GM12878 (cell line): ENCODE results near the gene SLC35F2. TPM values are rescaled to one million over a fixed set of nuclear protein-coding genes. Genes with fewer than 3 reads are reported as not detected.

ENCODE experiments used
- ATAC-seq: fragments of 200-7000 bp; cut with Tn5 transposase; 3 replicates; pipeline ENCODE4 v1.9.1; 2020; ENCODE audit warnings: mild to moderate bottlenecking, moderate library complexity
- BruUV-seq: library from RNA; stranded (reverse); fragments of 400-500 nt; replicated peaks from 2 replicates; lab custom pipeline; 2021; lab: Mats Ljungman, UMichigan
- CTCF ChIA-PET: fragments of 300-600 bp; sonication (Branson Sonifier 250); formaldehyde crosslinking; extraction: SDS; loops from one replicate; lab custom pipeline; 2021; ENCODE audit warnings: inconsistent platforms; lab: Yijun Ruan, JAX
- POLR2A ChIA-PET: fragments of 350-600 bp; formaldehyde crosslinking; extraction: SDS; loops from one replicate; lab custom pipeline; 2021; ENCODE audit warnings: inconsistent platforms; lab: Charles Lee
- RAD21 ChIA-PET: fragments of 300-600 bp; sonication (Branson Sonifier 250); formaldehyde crosslinking; loops from one replicate; lab custom pipeline; 2023; ENCODE audit warnings: antibody characterized with exemption; ENCODE audit not compliant: unreplicated experiment; lab: Charles Lee
- SMC1A ChIA-PET: fragments of 300-600 bp; sonication (Branson Sonifier 250); formaldehyde crosslinking; loops from one replicate; lab custom pipeline; 2023; ENCODE audit not compliant: unreplicated experiment, uncharacterized antibody; lab: Charles Lee
- DNase-seq: peaks from one replicate; pipeline ENCODE4 v3.0.0-alpha.2; 2011; ENCODE audit warnings: low read depth, low spot score
- FAIRE-seq: peaks from 3 replicates; lab custom pipeline; 2011; peaks lifted over from hg19 to GRCh38; lab: Jason Lieb, UNC
- H2AFZ ChIP-seq: 2 replicates; pipeline ENCODE4 v1.6.0; 2011; ENCODE audit warnings: low read depth, low read length, control low read depth; ENCODE audit not compliant: control insufficient read depth
- H3K27ac ChIP-seq: 2 replicates; pipeline ENCODE4 v1.5.1; 2011; ENCODE audit warnings: control low read depth; ENCODE audit not compliant: control insufficient read depth, insufficient read depth
- H3K27me3 ChIP-seq, 2 experiments: replicated peaks in 1 of 2; 2 replicates each; pipeline versions ENCODE4 v1.6.0 to v1.6.1; 2011; ENCODE audit warnings: low read length in 1 of 2; ENCODE audit not compliant: control insufficient read depth in 2 of 2, insufficient read depth in 2 of 2
- H3K36me3 ChIP-seq, 2 experiments: 2 replicates each; pipeline ENCODE4 v1.5.1; 2011; ENCODE audit warnings: low read length in 1 of 2; ENCODE audit not compliant: control insufficient read depth in 2 of 2, insufficient read depth in 2 of 2
- H3K4me1 ChIP-seq: 2 replicates; pipeline ENCODE4 v1.6.1; 2011; ENCODE audit warnings: mild to moderate bottlenecking, low read length, moderate library complexity, mixed read lengths; ENCODE audit not compliant: control insufficient read depth, insufficient read depth
- H3K4me2 ChIP-seq: 2 replicates; pipeline ENCODE4 v1.6.0; 2011; ENCODE audit warnings: control low read depth; ENCODE audit not compliant: control insufficient read depth, insufficient read depth
- H3K4me3 ChIP-seq: fragments of 200-600 bp; sonication (generic); 2 replicates; pipeline ENCODE4 v1.5.1; 2016
- H3K79me2 ChIP-seq: 2 replicates; pipeline ENCODE4 v1.6.0; 2011; ENCODE audit warnings: low read length; ENCODE audit not compliant: control insufficient read depth, insufficient read depth
- H3K9ac ChIP-seq: 2 replicates; pipeline ENCODE4 v1.8.0; 2011; ENCODE audit warnings: low read length, control low read depth, mixed read lengths; ENCODE audit not compliant: control insufficient read depth, insufficient read depth
- H3K9me3 ChIP-seq: replicated peaks from 3 replicates; pipeline ENCODE4 v1.5.1; 2011; ENCODE audit warnings: mild to moderate bottlenecking, low read length; ENCODE audit not compliant: control insufficient read depth, insufficient read depth
- H4K20me1 ChIP-seq: 2 replicates; pipeline ENCODE4 v1.6.0; 2011; ENCODE audit not compliant: control insufficient read depth, insufficient read depth
- ASH2L ChIP-seq: fragments of 300-600, 200-600 bp; sonication (generic); IDR thresholded peaks from 2 replicates; pipeline ENCODE4 v1.6.1; 2017; ENCODE audit warnings: low read depth, mild to moderate bottlenecking, borderline replicate concordance
- BMI1 ChIP-seq: fragments of 450-650 bp; IDR thresholded peaks from 2 replicates; pipeline ENCODE4 v1.6.1; 2016; ENCODE audit warnings: mild to moderate bottlenecking, moderate library complexity, borderline replicate concordance
- CHD2 ChIP-seq: IDR thresholded peaks from 2 replicates; pipeline ENCODE4 v1.6.1; 2011; ENCODE audit warnings: low read depth, low read length, improper control_type of control experiment, borderline replicate concordance
- EGR1 ChIP-seq, 2 experiments: IDR thresholded peaks; 1 replicate in 1 of 2; 2 replicates in 1 of 2; pipeline ENCODE4 v1.6.1; 2011 to 2012; ENCODE audit warnings: low read depth in 2 of 2, low read length in 2 of 2, borderline replicate concordance in 1 of 2, mild to moderate bottlenecking in 1 of 2, moderate library complexity in 1 of 2
- RCOR1 ChIP-seq: conservative IDR thresholded peaks from 2 replicates; pipeline ENCODE4 v1.6.1; 2012; ENCODE audit warnings: low read depth, low read length, improper control_type of control experiment
- WRNIP1 ChIP-seq: IDR thresholded peaks from 2 replicates; pipeline ENCODE4 v1.6.1; 2011; ENCODE audit warnings: low read depth, low read length, improper control_type of control experiment, borderline replicate concordance
- WGBS: methylation state at CpG from one replicate; pipeline ENCODE4 v1.1.6; 2016; ENCODE audit warnings: low lambda C conversion rate; ENCODE audit not compliant: insufficient replicate concordance, insufficient coverage; ENCODE audit errors: missing lambda C conversion rate; 5-methylcytosine and 5-hydroxymethylcytosine counted together
- in situ Hi-C: fragments of 300-500 bp; cut with MboI; formaldehyde crosslinking; loops from 9 replicates; pipeline ENCODE4 v1.14.3; 2018; ENCODE audit warnings: mixed read lengths
- intact Hi-C: fragments of 100-400 bp; cut with micrococcal nuclease; formaldehyde crosslinking; loops from one replicate; pipeline ENCODE4 v1.14.2; 2022; ENCODE audit not compliant: unreplicated experiment
- polyA plus RNA-seq, 11 experiments: library from polyadenylated mRNA; depleted of rRNA in 4 of 11; unstranded in 6 of 11; stranded (reverse) in 5 of 11; fragments of >200 nt; fragmentation: Nextera tagmentation in 4 of 11; fragmentation: Illumina TruSeq in 1 of 11; extraction: Ambion mirVana in 4 of 11; extraction: Trizol in 1 of 11; gene quantifications; 1 replicate in 1 of 11; 2 replicates in 10 of 11; pipeline versions ENCODE4 v1.2.1 to v1.2.3, GENCODE V29; 2011 to 2016; ENCODE audit warnings: inconsistent platforms in 2 of 11, missing spikeins in 2 of 11, low read depth in 1 of 11
- total RNA-seq, 4 experiments: library from RNA; depleted of rRNA in 3 of 4; stranded (reverse); fragments of >200 nt in 3 of 4; fragmentation: Illumina TruSeq in 1 of 4; extraction: Trizol in 1 of 4; gene quantifications; 2 replicates each; pipeline versions ENCODE4 v1.2.1 to v1.2.3, GENCODE V29; 2013 to 2021
- TF ChIP-seq, protein P1 (sequence below): fragments of 450-650 bp; formaldehyde crosslinking; IDR thresholded peaks from 2 replicates; pipeline ENCODE4 v1.5.0; 2022; ENCODE audit warnings: mild to moderate bottlenecking, missing genetic modification characterization

SLC35F2 gene
- total and polyA plus RNA-seq, 10 of the 15 experiments (the other 5 are each of a cell fraction or from before 2014, with no cell fraction given) = 15.2 to 48.8 (median 40.1) TPM

DNA sequence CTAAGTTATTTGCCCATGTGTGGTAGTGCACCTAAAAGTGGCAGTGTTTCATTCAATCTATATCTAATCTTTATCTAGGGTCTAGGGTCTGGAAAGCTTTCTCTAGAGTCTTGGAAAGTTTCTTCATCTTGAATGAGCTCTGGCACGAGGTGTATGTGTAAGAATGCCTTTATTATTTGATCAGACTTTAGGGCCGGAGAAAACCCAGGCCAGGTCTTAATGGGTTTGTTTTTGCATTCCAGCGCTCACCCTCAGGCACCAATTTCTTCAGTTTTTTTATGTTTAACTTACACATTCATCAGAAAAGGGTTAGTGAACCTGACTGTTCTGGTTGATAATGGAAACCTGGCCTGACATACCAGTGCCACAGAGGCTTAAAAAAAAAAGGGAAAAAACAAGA is 78.5 kb downstream of the SLC35F2 start (continued):
- TF ChIP-seq ASH2L (no peak), WRNIP1 (no peak), CHD2 (no peak), BMI1 (no peak)
- TF ChIP-seq, protein P1, sequence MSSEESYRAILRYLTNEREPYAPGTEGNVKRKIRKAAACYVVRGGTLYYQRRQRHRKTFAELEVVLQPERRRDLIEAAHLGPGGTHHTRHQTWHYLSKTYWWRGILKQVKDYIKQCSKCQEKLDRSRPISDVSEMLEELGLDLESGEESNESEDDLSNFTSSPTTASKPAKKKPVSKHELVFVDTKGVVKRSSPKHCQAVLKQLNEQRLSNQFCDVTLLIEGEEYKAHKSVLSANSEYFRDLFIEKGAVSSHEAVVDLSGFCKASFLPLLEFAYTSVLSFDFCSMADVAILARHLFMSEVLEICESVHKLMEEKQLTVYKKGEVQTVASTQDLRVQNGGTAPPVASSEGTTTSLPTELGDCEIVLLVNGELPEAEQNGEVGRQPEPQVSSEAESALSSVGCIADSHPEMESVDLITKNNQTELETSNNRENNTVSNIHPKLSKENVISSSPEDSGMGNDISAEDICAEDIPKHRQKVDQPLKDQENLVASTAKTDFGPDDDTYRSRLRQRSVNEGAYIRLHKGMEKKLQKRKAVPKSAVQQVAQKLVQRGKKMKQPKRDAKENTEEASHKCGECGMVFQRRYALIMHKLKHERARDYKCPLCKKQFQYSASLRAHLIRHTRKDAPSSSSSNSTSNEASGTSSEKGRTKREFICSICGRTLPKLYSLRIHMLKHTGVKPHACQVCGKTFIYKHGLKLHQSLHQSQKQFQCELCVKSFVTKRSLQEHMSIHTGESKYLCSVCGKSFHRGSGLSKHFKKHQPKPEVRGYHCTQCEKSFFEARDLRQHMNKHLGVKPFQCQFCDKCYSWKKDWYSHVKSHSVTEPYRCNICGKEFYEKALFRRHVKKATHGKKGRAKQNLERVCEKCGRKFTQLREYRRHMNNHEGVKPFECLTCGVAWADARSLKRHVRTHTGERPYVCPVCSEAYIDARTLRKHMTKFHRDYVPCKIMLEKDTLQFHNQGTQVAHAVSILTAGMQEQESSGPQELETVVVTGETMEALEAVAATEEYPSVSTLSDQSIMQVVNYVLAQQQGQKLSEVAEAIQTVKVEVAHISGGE = no peak

DNA sequence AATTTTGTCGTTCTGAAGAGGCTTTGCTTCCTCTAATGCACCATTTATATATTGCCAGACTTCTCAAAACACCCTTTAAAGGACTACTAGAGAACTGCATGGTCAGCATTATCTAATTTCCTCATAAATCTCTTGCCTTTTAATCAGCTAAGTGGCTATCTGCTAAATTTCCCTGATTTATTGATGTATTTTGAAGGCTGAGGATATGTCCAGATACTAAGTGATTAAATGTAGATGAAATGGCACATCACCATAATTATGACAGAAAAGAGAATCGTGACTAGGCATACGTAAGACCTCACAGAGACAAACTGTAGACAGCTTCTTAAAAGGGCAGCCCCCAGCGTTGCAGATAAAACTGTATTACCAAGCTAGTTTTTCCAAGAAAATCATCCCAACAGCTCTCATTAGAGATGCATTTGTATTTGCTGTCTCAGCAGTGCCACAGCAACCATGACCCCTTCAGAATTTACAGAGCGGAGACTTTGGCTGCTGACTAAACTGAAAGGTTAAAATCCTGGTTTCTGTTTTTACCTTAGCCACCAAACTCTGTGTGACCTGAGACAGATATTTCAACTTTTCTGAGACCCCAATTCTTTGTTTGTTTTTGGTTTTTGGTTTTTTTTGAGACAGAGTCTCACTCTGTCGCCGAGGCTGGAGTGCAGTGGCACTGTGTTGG is 79.6 kb downstream of the SLC35F2 start:
- no peak for FAIRE-seq
- Histone ChIP-seq H3K4me1 (peaks cover 8% of the 10 kb centered on the region), H3K79me2 (no peaks in the 10 kb centered on the region), H2AFZ (no peak overlapping the region), H3K27ac (no peak overlapping the region), H3K4me3 (no peak overlapping the region), H4K20me1 (no peaks in the 10 kb centered on the region), H3K27me3 (no peaks in the 10 kb centered on the region), H3K9ac (no peak overlapping the region), H3K36me3 (no peaks in the 10 kb centered on the region), H3K4me2 (no peak overlapping the region), H3K9me3 (no peaks in the 10 kb centered on the region; the same call in 2 of the 3 replicates)
- CTCF ChIA-PET = interaction anchor here (0.6 to 1.6 kb wide), 9 partner anchors 8 to 451 kb away, joined by 3 to 8 read pairs (median 3); no protein-coding TSS in a partner anchor
- in situ Hi-C loops = no loop called here
- no peak for TF ChIP-seq EGR1 (IDR thresholded peaks at IDR 0.05; ENCODE audit: borderline replicate concordance in 1 of 2, low read depth in 2 of 2, low read length in 2 of 2)
- TF ChIP-seq RCOR1 = no peak
- DNase-seq = no peak
- RAD21 ChIA-PET = no interaction called here
- intact Hi-C loops = no loop called here
- no TSS peak for BruUV-seq
- POLR2A ChIA-PET = no interaction called here
- 77% methylated on average over 7 of the region's 7 CpGs for WGBS
- SMC1A ChIA-PET = interaction anchor here (1.0 kb wide), 3 partner anchors 8 to 216 kb away, joined by 3 read pairs; no protein-coding TSS in a partner anchor
- ATAC-seq = no peak
